Skeletal muscle tissue (tissue), 4 donors: Measurements from ENCODE around the gene TOM1L2. TPM values are rescaled to one million over a fixed set of nuclear protein-coding genes. Genes with fewer than 3 reads are reported as not detected.
"Not testable (repeated sequence)": the region's sequence is repeated elsewhere in the genome, so short reads cannot be mapped to it uniquely, and the experiment has no call there.

Source experiments
- H3K27ac ChIP-seq: one replicate; pipeline ENCODE4 v1.7.0; 2013; ENCODE audit warnings: mild to moderate bottlenecking, low read depth, low read length, inconsistent platforms
- H3K27me3 ChIP-seq, 3 donors: one replicate each; pipeline ENCODE4 v1.7.0; 2013; ENCODE audit warnings: low read length in 3 of 3; ENCODE audit not compliant: control insufficient read depth in 3 of 3, insufficient read depth in 3 of 3
- H3K36me3 ChIP-seq, 3 donors: one replicate each; pipeline ENCODE4 v1.7.0; 2013; ENCODE audit warnings: low read length in 3 of 3; ENCODE audit not compliant: control insufficient read depth in 3 of 3, insufficient read depth in 3 of 3
- H3K4me1 ChIP-seq, 3 donors: one replicate each; pipeline ENCODE4 v1.7.0; 2013; ENCODE audit warnings: low read length in 3 of 3, mild to moderate bottlenecking in 3 of 3; ENCODE audit not compliant: control insufficient read depth in 3 of 3, insufficient read depth in 3 of 3
- H3K4me3 ChIP-seq, 3 donors: one replicate each; pipeline ENCODE4 v1.7.0; 2013; ENCODE audit warnings: low read length in 3 of 3
- H3K9ac ChIP-seq, 3 donors: one replicate each; pipeline ENCODE4 v1.7.0; 2013; ENCODE audit warnings: low read length in 3 of 3, mild to moderate bottlenecking in 3 of 3, moderate library complexity in 2 of 3, low read depth in 1 of 3
- H3K9me3 ChIP-seq, 3 donors: one replicate each; pipeline ENCODE4 v1.7.0; 2013; ENCODE audit warnings: low read length in 3 of 3; ENCODE audit not compliant: control insufficient read depth in 3 of 3
- total RNA-seq: library from RNA; depleted of rRNA; stranded (reverse); fragments of >200 nt; gene quantifications from one replicate; pipeline ENCODE4 v1.2.3, GENCODE V29; 2014
- donor health status: Osteomylitis.

TOM1L2 gene
- total RNA-seq, 1 donor from 2014 or later = 14.1 TPM

- Histone ChIP-seq H3K27ac (no peak overlapping the region), H3K4me1 (peaks cover 33 to 43% (median 38%) of the 10 kb centered on the region in 3 donors), H3K36me3 (no peaks in the 10 kb centered on the region)
Measured at GRCh38 chr17:17963066-17963465, 9.1 kb downstream of the TOM1L2 start.

GRCh38 chr17:17960500-17961030 is 11.6 kb downstream of the TOM1L2 start:
- Histone ChIP-seq H3K9me3 (no peaks in the 10 kb centered on the region), H3K4me3 (no peak overlapping the region), H3K4me1 (peaks cover 30 to 41% (median 35%) of the 10 kb centered on the region in 3 donors), H3K27me3 (no peaks in the 10 kb centered on the region), H3K36me3 (no peaks in the 10 kb centered on the region), H3K27ac (no peak overlapping the region), H3K9ac (no peak overlapping the region)

More at GRCh38 chr17:17963066-17963465, 9.1 kb downstream of the TOM1L2 start:
- Histone ChIP-seq H3K9me3 (no peaks in the 10 kb centered on the region), H3K4me3 (no peak overlapping the region), H3K9ac (no peak overlapping the region), H3K27me3 (no peaks in the 10 kb centered on the region)

- no peaks in the 10 kb centered on the region for H3K27me3 ChIP-seq
- H3K9ac ChIP-seq = peak overlapping the region in 2 of 3 donors; percentile 36 to 47
- H3K36me3 ChIP-seq = peaks cover 0 to 3% (median 0%) of the 10 kb centered on the region in 3 donors
- no peaks in the 10 kb centered on the region for H3K9me3 ChIP-seq
- H3K27ac ChIP-seq = peak overlapping the region; percentile 56
- H3K4me3 ChIP-seq = peak overlapping the region in 2 of 3 donors; percentile 9 to 46
- H3K4me1 ChIP-seq = peaks cover 28 to 35% (median 31%) of the 10 kb centered on the region in 3 donors
Measured at GRCh38 chr17:17959520-17960361, 12.5 kb downstream of the TOM1L2 start.

- H3K27ac ChIP-seq = peak overlapping the region; percentile 56
- H3K9ac ChIP-seq = peak overlapping the region in 2 of 3 donors; percentile 14 to 47
- H3K4me3 ChIP-seq = no peak overlapping the region
- peaks cover 0 to 3% (median 0%) of the 10 kb centered on the region in 3 donors for H3K36me3 ChIP-seq
- H3K4me1 ChIP-seq = peaks cover 28 to 34% (median 28%) of the 10 kb centered on the region in 3 donors
- H3K9me3 ChIP-seq = no peaks in the 10 kb centered on the region
- H3K27me3 ChIP-seq = no peaks in the 10 kb centered on the region
Measured at GRCh38 chr17:17958982-17959381, 13.2 kb downstream of the TOM1L2 start.

GRCh38 chr17:17957584-17957916 is 14.7 kb downstream of the TOM1L2 start:
- Histone ChIP-seq H3K4me1 (peaks cover 23 to 35% (median 25%) of the 10 kb centered on the region in 3 donors), H3K4me3 (no peak overlapping the region), H3K36me3 (peaks cover 0 to 5% (median 0%) of the 10 kb centered on the region in 3 donors), H3K27me3 (no peaks in the 10 kb centered on the region), H3K27ac (peak overlapping the region; percentile 56), H3K9me3 (no peaks in the 10 kb centered on the region), H3K9ac (no peak overlapping the region)

- not testable (repeated sequence) for H3K9me3 ChIP-seq, H3K36me3 ChIP-seq, H3K27me3 ChIP-seq, H3K9ac ChIP-seq, H3K4me3 ChIP-seq, H3K27ac ChIP-seq
- H3K4me1 ChIP-seq = peaks cover 23 to 38% (median 25%) of the 10 kb centered on the region in 3 donors
Measured at GRCh38 chr17:17955790-17956341, 16.3 kb downstream of the TOM1L2 start.

- no peaks in the 10 kb centered on the region for H3K27me3 ChIP-seq
- no peak overlapping the region for H3K27ac ChIP-seq
- peaks cover 0 to 5% (median 0%) of the 10 kb centered on the region in 3 donors for H3K36me3 ChIP-seq
- H3K9ac ChIP-seq = no peak overlapping the region
- H3K4me1 ChIP-seq = peaks cover 11 to 25% (median 14%) of the 10 kb centered on the region in 3 donors
- no peak overlapping the region for H3K4me3 ChIP-seq
- no peaks in the 10 kb centered on the region for H3K9me3 ChIP-seq
Measured at GRCh38 chr17:17954079-17954478, 18.1 kb downstream of the TOM1L2 start.

GRCh38 chr17:17952691-17953090 is 19.5 kb downstream of the TOM1L2 start:
- no peaks in the 10 kb centered on the region for H3K27me3 ChIP-seq
- no peak overlapping the region for H3K27ac ChIP-seq
- peaks cover 0 to 11% (median 2%) of the 10 kb centered on the region in 3 donors for H3K4me1 ChIP-seq
- H3K9ac ChIP-seq = no peak overlapping the region
- H3K4me3 ChIP-seq = no peak overlapping the region
- H3K9me3 ChIP-seq = no peaks in the 10 kb centered on the region
- peaks cover 0 to 5% (median 0%) of the 10 kb centered on the region in 3 donors for H3K36me3 ChIP-seq

GRCh38 chr17:17951524-17951923 is 20.7 kb downstream of the TOM1L2 start:
- peaks cover 0 to 5% (median 0%) of the 10 kb centered on the region in 3 donors for H3K36me3 ChIP-seq
- H3K9ac ChIP-seq = no peak overlapping the region
- no peak overlapping the region for H3K4me3 ChIP-seq
- no peak overlapping the region for H3K27ac ChIP-seq
- H3K4me1 ChIP-seq = peaks cover 8 to 20% (median 8%) of the 10 kb centered on the region in 3 donors
- no peaks in the 10 kb centered on the region for H3K9me3 ChIP-seq
- H3K27me3 ChIP-seq = no peaks in the 10 kb centered on the region

- no peak overlapping the region for H3K4me3 ChIP-seq
- H3K36me3 ChIP-seq = peaks cover 0 to 5% (median 0%) of the 10 kb centered on the region in 3 donors
- H3K27ac ChIP-seq = no peak overlapping the region
- peaks cover 8 to 22% (median 12%) of the 10 kb centered on the region in 3 donors for H3K4me1 ChIP-seq
- H3K27me3 ChIP-seq = no peaks in the 10 kb centered on the region
- H3K9me3 ChIP-seq = no peaks in the 10 kb centered on the region
- no peak overlapping the region for H3K9ac ChIP-seq
Measured at GRCh38 chr17:17950806-17951205, 21.4 kb downstream of the TOM1L2 start.
